GM23338 (cell line): ENCODE results near the gene DOCK7. TPM values are rescaled to one million over a fixed set of nuclear protein-coding genes. Genes with fewer than 3 reads are reported as not detected.
A peak's percentile ranks its signal among the peaks of the same experiment; 100 is the strongest.

Experiments used
- ATAC-seq: fragments of 200-7000 bp; cut with Tn5 transposase; 3 replicates; pipeline ENCODE4 v1.9.1; 2020
- DNase-seq: peaks from one replicate; pipeline ENCODE4 v3.0.0-alpha.2; 2015; ENCODE audit warnings: low spot score
- H2AFZ ChIP-seq: fragments of 200-600 bp; sonication (generic); 2 replicates; pipeline ENCODE4 v1.8.0; 2016; ENCODE audit warnings: antibody characterized with exemption, mild to moderate bottlenecking, moderate library complexity
- H3F3A ChIP-seq: fragments of 200-600 bp; sonication (generic); replicated peaks from 2 replicates; pipeline ENCODE4 v1.8.0; 2017; ENCODE audit warnings: antibody characterized with exemption, mixed run types, low read depth
- H3K27ac ChIP-seq: fragments of 200-600 bp; sonication (generic); 2 replicates; pipeline ENCODE4 v1.6.1; 2016; ENCODE audit warnings: low read depth
- H3K27me3 ChIP-seq: fragments of 200-600 bp; sonication (generic); 2 replicates; pipeline ENCODE4 v1.8.0; 2016; ENCODE audit warnings: mild to moderate bottlenecking, mixed run types, moderate library complexity; ENCODE audit not compliant: insufficient read depth
- H3K36me3 ChIP-seq: fragments of 200-600 bp; sonication (generic); 2 replicates; pipeline ENCODE4 v1.8.0; 2016; ENCODE audit warnings: mild to moderate bottlenecking; ENCODE audit not compliant: insufficient read depth
- H3K4me1 ChIP-seq: fragments of 200-600 bp; sonication (generic); 2 replicates; pipeline ENCODE4 v1.8.0; 2016; ENCODE audit warnings: mild to moderate bottlenecking, moderate library complexity; ENCODE audit not compliant: insufficient read depth
- H3K4me2 ChIP-seq: fragments of 200-600 bp; sonication (generic); 2 replicates; pipeline ENCODE4 v1.7.1; 2017; ENCODE audit warnings: mixed run types
- H3K4me3 ChIP-seq: fragments of 200-600 bp; sonication (generic); 2 replicates; pipeline ENCODE4 v1.6.1; 2016; ENCODE audit warnings: mixed run types
- H3K79me2 ChIP-seq: fragments of 200-600 bp; sonication (generic); replicated peaks from 2 replicates; pipeline ENCODE4 v1.8.0; 2017; ENCODE audit warnings: mild to moderate bottlenecking; ENCODE audit not compliant: insufficient read depth
- H3K9me2 ChIP-seq: fragments of 200-600 bp; sonication (generic); 2 replicates; pipeline ENCODE4 v1.8.0; 2017; ENCODE audit not compliant: insufficient read depth
- H4K20me1 ChIP-seq: fragments of 200-600 bp; sonication (generic); replicated peaks from 2 replicates; pipeline ENCODE4 v1.8.0; 2017; ENCODE audit warnings: mild to moderate bottlenecking; ENCODE audit not compliant: insufficient read depth
- H3K27ac Mint-ChIP-seq: 2 replicates; pipeline ENCODE4 v1.8.0; 2020; ENCODE audit warnings: inconsistent platforms, mild to moderate bottlenecking, moderate library complexity, mixed read lengths
- H3K27me3 Mint-ChIP-seq: 3 replicates; pipeline ENCODE4 v1.8.0; 2022; ENCODE audit warnings: low read depth, mild to moderate bottlenecking, moderate library complexity, mixed read lengths, inconsistent platforms; ENCODE audit not compliant: insufficient read depth, poor library complexity
- H3K36me3 Mint-ChIP-seq: 3 replicates; pipeline ENCODE4 v1.8.0; 2021; ENCODE audit warnings: low read depth, mild to moderate bottlenecking, inconsistent platforms, moderate library complexity, mixed read lengths
- H3K4me1 Mint-ChIP-seq: 3 replicates; pipeline ENCODE4 v1.8.0; 2020; ENCODE audit warnings: mild to moderate bottlenecking, inconsistent platforms, mixed read lengths
- H3K4me3 Mint-ChIP-seq: 3 replicates; pipeline ENCODE4 v1.8.0; 2021; ENCODE audit warnings: moderate library complexity, mild to moderate bottlenecking, inconsistent platforms, mixed read lengths
- H3K9me3 Mint-ChIP-seq: 3 replicates; pipeline ENCODE4 v1.8.0; 2020; ENCODE audit warnings: moderate library complexity, mild to moderate bottlenecking, inconsistent platforms, mixed read lengths
- CREB1 ChIP-seq: fragments of 250-450 bp; sonication (Bioruptor Pico); IDR thresholded peaks from 2 replicates; pipeline ENCODE4 v1.5.0; 2020; ENCODE audit warnings: low read depth, mild to moderate bottlenecking, moderate library complexity
- CTCF ChIP-seq, 2 experiments: fragments of 200-600 bp in 1 of 2; sonication (generic) in 1 of 2; conservative IDR thresholded peaks; 2 replicates each; pipeline versions ENCODE4 v1.5.1 to v1.6.1; 2016 to 2017; ENCODE audit warnings: antibody characterized with exemption in 2 of 2, low read depth in 2 of 2, mild to moderate bottlenecking in 2 of 2, moderate library complexity in 1 of 2
- EZH2 ChIP-seq: fragments of 200-600 bp; sonication (generic); IDR thresholded peaks from one replicate; pipeline ENCODE4 v1.8.0; 2017; ENCODE audit warnings: antibody characterized with exemption, mild to moderate bottlenecking, low read depth; ENCODE audit not compliant: unreplicated experiment
- EZH2phosphoT487 ChIP-seq: fragments of 200-600 bp; sonication (generic); IDR thresholded peaks from one replicate; pipeline ENCODE4 v1.8.1; 2018; ENCODE audit warnings: antibody characterized with exemption; ENCODE audit not compliant: unreplicated experiment
- NANOG ChIP-seq: IDR thresholded peaks from 2 replicates; pipeline ENCODE4 v1.6.1; 2016; ENCODE audit warnings: antibody characterized with exemption, borderline replicate concordance
- POLR2AphosphoS5 ChIP-seq: IDR thresholded peaks from 2 replicates; pipeline ENCODE4 v1.6.1; 2016; ENCODE audit warnings: antibody characterized with exemption, low read depth
- STAT1 ChIP-seq: IDR thresholded peaks from one replicate; pipeline ENCODE4 v1.6.1; 2016; ENCODE audit warnings: antibody characterized with exemption; ENCODE audit not compliant: unreplicated experiment
- ZNF114 ChIP-seq: fragments of 250-450 bp; sonication (Bioruptor Pico); IDR thresholded peaks from 2 replicates; pipeline ENCODE4 v1.5.0; 2020; ENCODE audit warnings: mild to moderate bottlenecking, moderate library complexity
- ZNF331 ChIP-seq: fragments of 250-450 bp; sonication (Bioruptor Pico); IDR thresholded peaks from 2 replicates; pipeline ENCODE4 v1.5.0; 2020; ENCODE audit warnings: low read depth, mild to moderate bottlenecking, moderate library complexity
- polyA plus RNA-seq: library from polyadenylated mRNA; unstranded; fragments of >200 nt; fragmentation: Nextera tagmentation; extraction: Ambion mirVana; gene quantifications from 2 replicates; pipeline ENCODE4 v1.2.1, GENCODE V29; 2016
- total RNA-seq: library from RNA; depleted of rRNA; stranded (reverse); fragments of >200 nt; shearing (Covaris generic); gene quantifications from 2 replicates; pipeline ENCODE4 v1.2.3, GENCODE V29; 2014
- TF ChIP-seq, protein P1 (sequence below): IDR thresholded peaks from one replicate; pipeline ENCODE4 v1.6.1; 2018; ENCODE audit warnings: antibody characterized with exemption; ENCODE audit not compliant: unreplicated experiment
- TF ChIP-seq, protein P2 (sequence below): IDR thresholded peaks from 2 replicates; pipeline ENCODE4 v1.6.1; 2016; ENCODE audit warnings: antibody characterized with exemption
- TF ChIP-seq, protein P3 (sequence below): fragments of 250-450 bp; sonication (Bioruptor Pico); IDR thresholded peaks from 2 replicates; pipeline ENCODE4 v1.5.0; 2020; ENCODE audit warnings: mild to moderate bottlenecking, moderate library complexity

Gene DOCK7
- total and polyA plus RNA-seq, 2 experiments from 2014 or later: 20.5 to 37.3 TPM

DNA sequence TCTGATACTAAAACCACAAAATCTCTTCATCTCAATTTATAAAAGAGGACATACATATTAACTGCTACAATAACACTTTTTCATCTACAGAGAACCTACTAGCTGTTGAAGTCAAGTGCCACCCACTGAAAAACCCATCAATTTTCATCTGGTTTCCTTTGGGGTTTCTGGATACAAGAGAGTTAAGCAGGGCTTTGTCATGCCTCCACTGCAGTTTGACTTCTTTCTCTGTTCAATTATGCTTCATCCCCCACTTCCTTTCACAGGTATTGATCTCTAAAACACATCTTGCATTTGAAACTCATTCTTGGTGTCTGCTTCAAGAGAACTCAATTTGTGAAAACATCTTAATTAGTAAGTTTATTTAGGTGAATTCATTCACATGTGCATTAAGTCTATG lies 151.3 kb downstream of the DOCK7 start:
- H3K4me3 ChIP-seq: no peak overlapping the region
- H3F3A ChIP-seq: no peaks in the 10 kb centered on the region
- TF ChIP-seq, protein P1, sequence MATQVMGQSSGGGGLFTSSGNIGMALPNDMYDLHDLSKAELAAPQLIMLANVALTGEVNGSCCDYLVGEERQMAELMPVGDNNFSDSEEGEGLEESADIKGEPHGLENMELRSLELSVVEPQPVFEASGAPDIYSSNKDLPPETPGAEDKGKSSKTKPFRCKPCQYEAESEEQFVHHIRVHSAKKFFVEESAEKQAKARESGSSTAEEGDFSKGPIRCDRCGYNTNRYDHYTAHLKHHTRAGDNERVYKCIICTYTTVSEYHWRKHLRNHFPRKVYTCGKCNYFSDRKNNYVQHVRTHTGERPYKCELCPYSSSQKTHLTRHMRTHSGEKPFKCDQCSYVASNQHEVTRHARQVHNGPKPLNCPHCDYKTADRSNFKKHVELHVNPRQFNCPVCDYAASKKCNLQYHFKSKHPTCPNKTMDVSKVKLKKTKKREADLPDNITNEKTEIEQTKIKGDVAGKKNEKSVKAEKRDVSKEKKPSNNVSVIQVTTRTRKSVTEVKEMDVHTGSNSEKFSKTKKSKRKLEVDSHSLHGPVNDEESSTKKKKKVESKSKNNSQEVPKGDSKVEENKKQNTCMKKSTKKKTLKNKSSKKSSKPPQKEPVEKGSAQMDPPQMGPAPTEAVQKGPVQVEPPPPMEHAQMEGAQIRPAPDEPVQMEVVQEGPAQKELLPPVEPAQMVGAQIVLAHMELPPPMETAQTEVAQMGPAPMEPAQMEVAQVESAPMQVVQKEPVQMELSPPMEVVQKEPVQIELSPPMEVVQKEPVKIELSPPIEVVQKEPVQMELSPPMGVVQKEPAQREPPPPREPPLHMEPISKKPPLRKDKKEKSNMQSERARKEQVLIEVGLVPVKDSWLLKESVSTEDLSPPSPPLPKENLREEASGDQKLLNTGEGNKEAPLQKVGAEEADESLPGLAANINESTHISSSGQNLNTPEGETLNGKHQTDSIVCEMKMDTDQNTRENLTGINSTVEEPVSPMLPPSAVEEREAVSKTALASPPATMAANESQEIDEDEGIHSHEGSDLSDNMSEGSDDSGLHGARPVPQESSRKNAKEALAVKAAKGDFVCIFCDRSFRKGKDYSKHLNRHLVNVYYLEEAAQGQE: no peak
- no peak for TF ChIP-seq POLR2AphosphoS5
- TF ChIP-seq ZNF331: no peak
- TF ChIP-seq, protein P2, sequence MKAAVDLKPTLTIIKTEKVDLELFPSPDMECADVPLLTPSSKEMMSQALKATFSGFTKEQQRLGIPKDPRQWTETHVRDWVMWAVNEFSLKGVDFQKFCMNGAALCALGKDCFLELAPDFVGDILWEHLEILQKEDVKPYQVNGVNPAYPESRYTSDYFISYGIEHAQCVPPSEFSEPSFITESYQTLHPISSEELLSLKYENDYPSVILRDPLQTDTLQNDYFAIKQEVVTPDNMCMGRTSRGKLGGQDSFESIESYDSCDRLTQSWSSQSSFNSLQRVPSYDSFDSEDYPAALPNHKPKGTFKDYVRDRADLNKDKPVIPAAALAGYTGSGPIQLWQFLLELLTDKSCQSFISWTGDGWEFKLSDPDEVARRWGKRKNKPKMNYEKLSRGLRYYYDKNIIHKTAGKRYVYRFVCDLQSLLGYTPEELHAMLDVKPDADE: no peak
- TF ChIP-seq CTCF (conservative IDR thresholded peaks at IDR 0.05; ENCODE audit: low read depth in 2 of 2): no peak
- no peak for TF ChIP-seq EZH2
- no peak for TF ChIP-seq EZH2phosphoT487
- no peak for TF ChIP-seq STAT1
- TF ChIP-seq, protein P3, sequence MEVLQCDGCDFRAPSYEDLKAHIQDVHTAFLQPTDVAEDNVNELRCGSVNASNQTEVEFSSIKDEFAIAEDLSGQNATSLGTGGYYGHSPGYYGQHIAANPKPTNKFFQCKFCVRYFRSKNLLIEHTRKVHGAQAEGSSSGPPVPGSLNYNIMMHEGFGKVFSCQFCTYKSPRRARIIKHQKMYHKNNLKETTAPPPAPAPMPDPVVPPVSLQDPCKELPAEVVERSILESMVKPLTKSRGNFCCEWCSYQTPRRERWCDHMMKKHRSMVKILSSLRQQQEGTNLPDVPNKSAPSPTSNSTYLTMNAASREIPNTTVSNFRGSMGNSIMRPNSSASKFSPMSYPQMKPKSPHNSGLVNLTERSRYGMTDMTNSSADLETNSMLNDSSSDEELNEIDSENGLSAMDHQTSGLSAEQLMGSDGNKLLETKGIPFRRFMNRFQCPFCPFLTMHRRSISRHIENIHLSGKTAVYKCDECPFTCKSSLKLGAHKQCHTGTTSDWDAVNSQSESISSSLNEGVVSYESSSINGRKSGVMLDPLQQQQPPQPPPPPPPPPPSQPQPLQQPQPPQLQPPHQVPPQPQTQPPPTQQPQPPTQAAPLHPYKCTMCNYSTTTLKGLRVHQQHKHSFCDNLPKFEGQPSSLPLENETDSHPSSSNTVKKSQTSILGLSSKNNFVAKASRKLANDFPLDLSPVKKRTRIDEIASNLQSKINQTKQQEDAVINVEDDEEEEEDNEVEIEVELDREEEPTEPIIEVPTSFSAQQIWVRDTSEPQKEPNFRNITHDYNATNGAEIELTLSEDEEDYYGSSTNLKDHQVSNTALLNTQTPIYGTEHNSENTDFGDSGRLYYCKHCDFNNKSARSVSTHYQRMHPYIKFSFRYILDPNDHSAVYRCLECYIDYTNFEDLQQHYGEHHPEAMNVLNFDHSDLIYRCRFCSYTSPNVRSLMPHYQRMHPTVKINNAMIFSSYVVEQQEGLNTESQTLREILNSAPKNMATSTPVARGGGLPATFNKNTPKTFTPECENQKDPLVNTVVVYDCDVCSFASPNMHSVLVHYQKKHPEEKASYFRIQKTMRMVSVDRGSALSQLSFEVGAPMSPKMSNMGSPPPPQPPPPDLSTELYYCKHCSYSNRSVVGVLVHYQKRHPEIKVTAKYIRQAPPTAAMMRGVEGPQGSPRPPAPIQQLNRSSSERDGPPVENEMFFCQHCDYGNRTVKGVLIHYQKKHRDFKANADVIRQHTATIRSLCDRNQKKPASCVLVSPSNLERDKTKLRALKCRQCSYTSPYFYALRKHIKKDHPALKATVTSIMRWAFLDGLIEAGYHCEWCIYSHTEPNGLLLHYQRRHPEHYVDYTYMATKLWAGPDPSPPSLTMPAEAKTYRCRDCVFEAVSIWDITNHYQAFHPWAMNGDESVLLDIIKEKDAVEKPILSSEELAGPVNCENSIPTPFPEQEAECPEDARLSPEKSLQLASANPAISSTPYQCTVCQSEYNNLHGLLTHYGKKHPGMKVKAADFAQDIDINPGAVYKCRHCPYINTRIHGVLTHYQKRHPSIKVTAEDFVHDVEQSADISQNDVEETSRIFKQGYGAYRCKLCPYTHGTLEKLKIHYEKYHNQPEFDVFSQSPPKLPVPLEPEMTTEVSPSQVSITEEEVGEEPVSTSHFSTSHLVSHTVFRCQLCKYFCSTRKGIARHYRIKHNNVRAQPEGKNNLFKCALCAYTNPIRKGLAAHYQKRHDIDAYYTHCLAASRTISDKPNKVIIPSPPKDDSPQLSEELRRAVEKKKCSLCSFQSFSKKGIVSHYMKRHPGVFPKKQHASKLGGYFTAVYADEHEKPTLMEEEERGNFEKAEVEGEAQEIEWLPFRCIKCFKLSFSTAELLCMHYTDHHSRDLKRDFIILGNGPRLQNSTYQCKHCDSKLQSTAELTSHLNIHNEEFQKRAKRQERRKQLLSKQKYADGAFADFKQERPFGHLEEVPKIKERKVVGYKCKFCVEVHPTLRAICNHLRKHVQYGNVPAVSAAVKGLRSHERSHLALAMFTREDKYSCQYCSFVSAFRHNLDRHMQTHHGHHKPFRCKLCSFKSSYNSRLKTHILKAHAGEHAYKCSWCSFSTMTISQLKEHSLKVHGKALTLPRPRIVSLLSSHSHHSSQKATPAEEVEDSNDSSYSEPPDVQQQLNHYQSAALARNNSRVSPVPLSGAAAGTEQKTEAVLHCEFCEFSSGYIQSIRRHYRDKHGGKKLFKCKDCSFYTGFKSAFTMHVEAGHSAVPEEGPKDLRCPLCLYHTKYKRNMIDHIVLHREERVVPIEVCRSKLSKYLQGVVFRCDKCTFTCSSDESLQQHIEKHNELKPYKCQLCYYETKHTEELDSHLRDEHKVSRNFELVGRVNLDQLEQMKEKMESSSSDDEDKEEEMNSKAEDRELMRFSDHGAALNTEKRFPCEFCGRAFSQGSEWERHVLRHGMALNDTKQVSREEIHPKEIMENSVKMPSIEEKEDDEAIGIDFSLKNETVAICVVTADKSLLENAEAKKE (CRISPR knock-in tag): no peak
- no peak for TF ChIP-seq NANOG
- no peak for TF ChIP-seq ZNF114 (CRISPR knock-in tag)
- TF ChIP-seq CREB1 (CRISPR knock-in tag): no peak
- peaks cover 25% of the 10 kb centered on the region for H3K4me1 ChIP-seq
- H3K27ac ChIP-seq: peak overlapping the region; percentile 28
- H2AFZ ChIP-seq: no peak overlapping the region
- H3K9me3 Mint-ChIP-seq: no peaks in the 10 kb centered on the region
- ATAC-seq (peak; percentile 75), DNase-seq (peak; percentile 43)
- no peaks in the 10 kb centered on the region for H3K79me2 ChIP-seq
- H3K36me3 Mint-ChIP-seq: no peaks in the 10 kb centered on the region; the same call in 2 of the 3 replicates
- no peaks in the 10 kb centered on the region for H3K9me2 ChIP-seq
- peak overlapping the region; percentile 36; the same call in 1 of the 2 replicates for H3K4me2 ChIP-seq
- H3K4me3 Mint-ChIP-seq: no peak overlapping the region
- H3K27ac Mint-ChIP-seq: peak overlapping the region; percentile 40
- peaks cover 15% of the 10 kb centered on the region for H3K4me1 Mint-ChIP-seq
- H4K20me1 ChIP-seq: no peaks in the 10 kb centered on the region
- no peaks in the 10 kb centered on the region for H3K27me3 ChIP-seq
- H3K27me3 Mint-ChIP-seq: peaks cover 2% of the 10 kb centered on the region
- no peaks in the 10 kb centered on the region for H3K36me3 ChIP-seq
